ENCODE results near the gene STAC3.
A peak's percentile ranks its signal among the peaks of the same experiment; 100 is the strongest.

The STAC3 gene

GRCh38 chr12:57219993-57220754 lies 30.8 kb downstream of the STAC3 start:
- POLR2A ChIA-PET, result interaction anchor here (0.9 to 7.3 kb wide), 3 partner anchors 11 to 235 kb away, joined by 3 to 87 read pairs (median 6); partner anchors contain the start of genes INHBE and SHMT2
- no peak for DNase-seq (ENCODE audit: extremely low spot score)
- TF ChIP-seq HDGF (IDR thresholded peaks at IDR 0.05; ENCODE audit: borderline replicate concordance) (no peak), ELF4 (IDR thresholded peaks at IDR 0.05) (no peak), NFRKB (IDR thresholded peaks at IDR 0.05) (no peak), SUZ12 (IDR thresholded peaks at IDR 0.05) (no peak), LEF1 (IDR thresholded peaks at IDR 0.05; ENCODE audit: borderline replicate concordance) (no peak)
- CTCF ChIA-PET, result interaction anchor here (0.7 to 1.1 kb wide), 3 partner anchors 17 to 30 kb away, joined by 3 to 10 read pairs (median 4); a partner anchor contains a TSS

- no peak for DNase-seq (ENCODE audit: extremely low spot score)
- CTCF ChIA-PET, result interaction anchor here (0.5 to 2.6 kb wide), 5 partner anchors 18 to 30 kb away, joined by 3 to 15 read pairs (median 4); a partner anchor contains a TSS
- TF ChIP-seq HDGF (IDR thresholded peaks at IDR 0.05; ENCODE audit: borderline replicate concordance) (no peak), ARNT (IDR thresholded peaks at IDR 0.05) (no peak)
- POLR2A ChIA-PET, result interaction anchor here (0.9 to 7.3 kb wide), 3 partner anchors 12 to 236 kb away, joined by 3 to 87 read pairs (median 6); partner anchors contain the start of genes INHBE and SHMT2
Measured at GRCh38 chr12:57219205-57219992, 31.6 kb downstream of the STAC3 start.

- no peak for DNase-seq (ENCODE audit: extremely low spot score)
- ChIA-PET POLR2A (interaction anchor here (1.0 to 7.3 kb wide), 5 partner anchors 9 to 237 kb away, joined by 3 to 87 read pairs (median 4); partner anchors contain the start of genes INHBE, LRP1 and SHMT2), CTCF (interaction anchor here (1.0 to 2.6 kb wide), 4 partner anchors 8 to 25 kb away, joined by 3 to 15 read pairs (median 6); no protein-coding TSS in a partner anchor)
- TF ChIP-seq FOXK2 (IDR thresholded peaks at IDR 0.05) (no peak), SUZ12 (IDR thresholded peaks at IDR 0.05) (no peak), SP1 (IDR thresholded peaks at IDR 0.05) (no peak), FOXA1 (IDR thresholded peaks at IDR 0.05) (no peak), HDGF (IDR thresholded peaks at IDR 0.05; ENCODE audit: borderline replicate concordance) (no peak), BHLHE40 (IDR thresholded peaks at IDR 0.05; ENCODE audit: borderline replicate concordance) (no peak), L3MBTL2 (conservative IDR thresholded peaks at IDR 0.05) (no peak), ZNF384 (IDR thresholded peaks at IDR 0.05) (no peak), ARNT (IDR thresholded peaks at IDR 0.05) (no peak), NFRKB (IDR thresholded peaks at IDR 0.05) (no peak), PKNOX1 (IDR thresholded peaks at IDR 0.05) (no peak), FOXM1 (IDR thresholded peaks at IDR 0.05; ENCODE audit: borderline replicate concordance) (no peak), TARDBP (IDR thresholded peaks at IDR 0.05) (no peak), CTBP1 (IDR thresholded peaks at IDR 0.05; ENCODE audit: borderline replicate concordance) (no peak), LEF1 (IDR thresholded peaks at IDR 0.05; ENCODE audit: borderline replicate concordance) (no peak), ELF4 (IDR thresholded peaks at IDR 0.05) (no peak)
Measured at GRCh38 chr12:57218030-57218853, 32.7 kb downstream of the STAC3 start.

GRCh38 chr12:57216921-57217879 lies 33.8 kb downstream of the STAC3 start:
- ChIA-PET POLR2A (interaction anchor here (1.0 to 7.3 kb wide), 6 partner anchors 10 to 89 kb away, joined by 3 to 87 read pairs (median 3); partner anchors contain the start of genes LRP1, SHMT2 and STAC3), CTCF (interaction anchor here (1.0 to 2.6 kb wide), 4 partner anchors 9 to 26 kb away, joined by 3 to 15 read pairs (median 6); no protein-coding TSS in a partner anchor)
- peak; percentile 23 for DNase-seq (ENCODE audit: extremely low spot score)
- no peak for TF ChIP-seq TARDBP (IDR thresholded peaks at IDR 0.05)
- no peak for TF ChIP-seq HDGF (IDR thresholded peaks at IDR 0.05; ENCODE audit: borderline replicate concordance)
- no peak for TF ChIP-seq ELF4 (IDR thresholded peaks at IDR 0.05)
- no peak for TF ChIP-seq FOXK2 (IDR thresholded peaks at IDR 0.05)
- no peak for TF ChIP-seq LEF1 (IDR thresholded peaks at IDR 0.05; ENCODE audit: borderline replicate concordance)
- no peak for TF ChIP-seq PKNOX1 (IDR thresholded peaks at IDR 0.05)
- TF ChIP-seq BHLHE40 (IDR thresholded peaks at IDR 0.05; ENCODE audit: borderline replicate concordance), result no peak
- TF ChIP-seq FOXA1 (IDR thresholded peaks at IDR 0.05), result no peak
- no peak for TF ChIP-seq CTBP1 (IDR thresholded peaks at IDR 0.05; ENCODE audit: borderline replicate concordance)
- TF ChIP-seq L3MBTL2 (conservative IDR thresholded peaks at IDR 0.05), result no peak
- TF ChIP-seq NFRKB (IDR thresholded peaks at IDR 0.05), result no peak
- no peak for TF ChIP-seq ARNT (IDR thresholded peaks at IDR 0.05)

All from HEK293T (cell line).